GM19463 (cell line): ENCODE results near the gene MAP1LC3B.
"Not testable (repeated sequence)": the region's sequence is repeated elsewhere in the genome, so short reads cannot be mapped to it uniquely, and the experiment has no call there.

Source experiments
- ATAC-seq: cut with Tn5 transposase; IDR thresholded peaks from one replicate; pipeline ENCODE4 v1.9.1; 2021; ENCODE audit warnings: mild to moderate bottlenecking, moderate library complexity; ENCODE audit not compliant: unreplicated experiment

The MAP1LC3B gene

DNA sequence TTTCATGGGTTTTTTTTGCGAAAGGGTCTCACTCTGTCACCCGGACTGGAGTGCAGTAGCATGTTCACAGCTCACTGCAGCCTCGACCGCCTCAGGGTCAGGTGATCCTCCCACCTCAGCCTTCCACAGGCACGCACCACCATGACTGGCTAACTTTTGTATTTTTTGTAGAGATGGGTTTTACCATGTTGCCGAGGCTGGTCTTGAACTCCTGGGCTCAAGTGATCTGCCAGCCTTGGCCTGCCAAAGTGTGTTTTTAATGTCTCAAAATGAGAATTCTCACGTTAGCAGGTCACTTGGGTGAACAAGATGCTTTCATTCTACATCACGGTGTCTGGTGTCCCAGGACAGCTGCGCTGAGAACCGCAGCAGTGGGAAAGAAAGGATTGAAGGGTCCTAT, 11.7 kb upstream of the MAP1LC3B start:
- no peak for ATAC-seq

DNA sequence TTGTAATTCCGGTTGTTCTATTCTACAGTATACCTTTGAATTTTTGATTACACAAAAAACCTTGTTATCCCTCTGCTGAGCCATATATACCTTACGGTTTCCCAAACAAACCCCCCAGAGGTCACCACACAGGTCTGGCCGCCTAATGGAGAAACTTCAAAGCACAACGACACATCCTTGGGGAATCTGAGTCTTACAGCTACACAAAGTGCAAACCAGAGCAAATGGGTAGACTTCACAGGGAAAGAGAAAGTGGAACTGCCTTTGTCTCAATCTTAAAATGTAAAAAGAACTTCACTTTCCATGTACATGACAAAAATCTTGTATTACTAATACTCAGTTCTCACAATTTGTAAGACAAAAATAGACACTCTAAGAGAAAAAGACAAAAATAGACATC, 11.3 kb upstream of the MAP1LC3B start:
- no peak for ATAC-seq

- no peak for ATAC-seq
Observed at GRCh38 chr16:87382023-87382785, 9.9 kb upstream of the MAP1LC3B start.

DNA sequence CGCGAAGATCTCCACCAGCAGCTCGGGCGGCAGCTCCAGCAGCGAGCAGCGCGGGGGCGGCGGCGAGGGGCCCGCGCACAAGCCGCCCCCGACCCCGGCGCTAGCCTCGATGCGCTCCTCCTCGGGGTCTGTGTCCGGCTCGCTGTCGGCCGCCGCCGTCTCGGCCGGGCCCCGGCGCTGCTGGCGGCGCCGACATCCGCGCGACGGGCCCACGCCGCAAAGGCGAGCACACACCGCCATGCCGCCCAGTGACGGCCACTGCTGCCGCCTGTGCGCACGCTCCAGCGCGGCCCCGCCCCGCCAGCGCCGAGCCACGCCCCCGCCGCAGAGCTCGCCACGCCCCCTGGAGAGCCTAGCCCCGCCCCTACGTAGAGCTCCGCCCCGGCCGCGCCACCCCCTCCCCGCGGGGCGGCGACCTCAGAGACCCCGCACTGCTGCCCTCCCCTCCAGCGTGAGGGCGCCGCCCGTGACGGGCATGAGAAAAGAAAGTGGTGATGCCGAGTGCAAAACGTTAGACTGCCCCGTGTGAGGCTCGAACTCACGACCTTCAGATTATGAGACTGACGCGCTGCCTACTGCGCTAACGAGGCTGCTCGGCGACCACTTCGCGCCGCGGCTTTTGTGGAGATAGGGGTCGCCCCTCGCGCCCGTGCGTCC, 8.5 kb upstream of the MAP1LC3B start, which contains the start of gene FBXO31:
FBXO31 (minus strand) TSS at position 272 of the 657 bp plus-strand sequence; CDS start at position 240, 32 bp downstream.
- peak; percentile 38 for ATAC-seq

DNA sequence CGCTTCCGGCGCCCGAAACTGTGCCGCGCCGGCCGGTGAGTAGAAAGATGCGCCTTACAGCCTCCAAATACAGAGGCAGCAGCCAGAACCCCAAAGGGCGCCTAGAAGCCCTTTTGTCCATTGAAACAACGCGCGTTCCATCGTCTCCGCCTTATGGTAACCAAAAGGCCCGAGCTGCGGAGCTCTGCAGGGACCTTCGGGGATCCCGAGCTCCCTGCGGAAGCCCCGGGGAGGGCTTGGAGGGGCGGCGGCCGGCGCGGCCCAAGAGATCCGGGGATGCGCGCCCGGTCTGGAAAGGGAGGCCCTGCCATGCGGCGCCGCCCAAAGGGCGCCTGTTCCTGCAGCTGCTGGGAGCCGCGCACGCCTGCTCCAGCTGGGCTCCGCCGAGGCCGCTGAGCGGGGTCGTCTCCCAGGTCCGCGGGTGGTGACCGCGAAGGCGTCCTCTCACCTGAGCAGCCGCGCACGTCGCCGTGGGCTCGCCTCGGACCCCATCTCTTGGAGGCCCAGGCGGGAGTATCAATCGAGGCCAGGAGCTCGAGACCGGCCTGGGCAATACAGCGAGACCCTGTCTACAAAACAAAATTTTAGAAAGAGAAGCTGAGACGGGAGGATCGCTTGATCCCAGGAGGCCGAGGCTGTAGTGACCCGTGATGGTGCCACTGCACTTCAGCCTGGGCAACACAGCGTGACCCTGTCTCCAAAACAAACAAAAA, 7.8 kb upstream of the MAP1LC3B start:
- ATAC-seq = peak; percentile 21

- ATAC-seq = not testable (repeated sequence)
Observed at GRCh38 chr16:87384875-87385167, 7.3 kb upstream of the MAP1LC3B start.

GRCh38 chr16:87387942-87388817, 4.0 kb upstream of the MAP1LC3B start:
- peak; percentile 49 for ATAC-seq

- no peak for ATAC-seq
Observed at GRCh38 chr16:87388818-87389134, 3.4 kb upstream of the MAP1LC3B start.

DNA sequence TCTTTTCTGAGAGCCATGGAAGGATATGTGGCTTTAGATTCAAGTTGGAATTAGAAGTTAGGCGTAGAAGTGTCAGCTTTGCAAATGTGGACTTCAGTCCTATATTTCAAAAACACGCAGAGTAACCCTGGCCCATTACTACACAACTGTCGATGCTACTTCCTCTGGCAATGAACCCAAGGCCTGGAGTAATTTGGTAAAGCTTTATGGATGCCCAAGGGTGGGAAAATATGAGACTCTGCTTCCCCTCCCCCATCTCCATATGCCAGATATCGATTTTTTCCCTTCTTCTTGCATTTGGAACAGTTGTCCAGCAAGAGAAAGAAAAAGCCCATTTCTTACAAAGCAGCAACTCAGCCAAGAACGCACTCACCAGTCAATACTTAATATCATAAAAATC, 2.9 kb upstream of the MAP1LC3B start:
- ATAC-seq = no peak

GRCh38 chr16:87389914-87390313, 2.2 kb upstream of the MAP1LC3B start:
- ATAC-seq = not testable (repeated sequence)

DNA sequence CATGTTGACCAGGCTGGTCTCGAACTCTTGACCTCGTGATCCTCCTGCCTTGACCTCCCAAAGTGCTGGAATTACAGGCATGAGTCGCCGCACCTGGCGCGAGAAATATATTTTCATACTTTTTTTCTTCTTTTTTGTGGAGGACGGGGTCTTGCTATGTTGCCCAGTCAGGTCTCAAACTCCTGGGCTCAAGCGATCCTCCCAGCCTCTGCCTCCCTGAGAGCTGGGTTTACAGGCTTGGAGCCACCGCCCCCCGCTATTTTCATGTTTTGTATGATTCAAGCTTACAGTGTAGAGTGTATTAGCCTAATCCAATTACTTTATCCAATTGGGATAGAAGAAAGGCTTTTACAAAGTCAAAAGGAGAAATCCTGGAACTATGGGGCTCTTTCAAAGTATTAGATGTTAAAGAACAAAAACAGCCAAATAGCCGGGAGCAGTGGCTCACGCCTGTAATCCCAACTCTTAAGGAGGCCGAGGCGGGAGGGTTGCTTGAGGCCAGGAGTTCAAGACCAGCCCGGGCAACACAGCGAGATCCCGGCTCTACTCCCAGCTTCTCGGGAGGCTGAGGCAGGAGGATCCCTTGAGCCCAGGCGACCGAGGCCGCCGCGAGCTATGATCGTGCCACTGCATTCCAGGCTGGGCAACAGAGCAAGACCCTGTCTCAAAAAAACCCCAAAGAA, 1.4 kb upstream of the MAP1LC3B start:
- ATAC-seq = no peak

DNA sequence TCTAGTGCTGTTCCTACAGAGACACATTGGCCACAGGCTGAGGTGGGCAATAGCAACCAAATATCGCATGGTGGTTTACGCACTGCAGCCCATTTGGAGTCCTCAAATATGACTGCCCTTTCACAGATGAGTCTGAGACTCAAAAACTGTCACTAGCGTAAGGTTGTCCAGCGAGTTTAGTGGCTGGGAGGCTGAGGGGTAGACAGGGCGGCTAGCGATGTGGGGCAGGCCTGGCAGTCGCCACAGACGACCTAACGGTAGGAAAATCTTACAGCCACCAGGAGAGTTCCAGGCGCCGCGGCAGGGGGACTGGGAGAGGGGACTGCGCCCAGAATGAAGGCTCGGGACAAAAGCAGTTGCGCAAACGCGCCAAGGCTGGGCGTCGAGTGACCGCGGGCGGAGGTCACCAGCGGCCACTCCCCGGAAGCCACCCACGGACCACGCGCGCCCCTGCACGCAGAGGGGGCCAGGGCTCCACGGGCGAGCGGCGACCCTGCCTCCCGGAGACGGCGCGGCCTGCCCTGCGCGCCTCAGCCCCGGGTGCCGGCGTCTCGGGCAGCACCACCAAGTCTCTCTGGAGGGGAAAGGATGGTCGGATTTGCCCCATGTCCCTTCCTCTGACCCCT, 699 bp upstream of the MAP1LC3B start:
- ATAC-seq = peak; percentile 5

DNA sequence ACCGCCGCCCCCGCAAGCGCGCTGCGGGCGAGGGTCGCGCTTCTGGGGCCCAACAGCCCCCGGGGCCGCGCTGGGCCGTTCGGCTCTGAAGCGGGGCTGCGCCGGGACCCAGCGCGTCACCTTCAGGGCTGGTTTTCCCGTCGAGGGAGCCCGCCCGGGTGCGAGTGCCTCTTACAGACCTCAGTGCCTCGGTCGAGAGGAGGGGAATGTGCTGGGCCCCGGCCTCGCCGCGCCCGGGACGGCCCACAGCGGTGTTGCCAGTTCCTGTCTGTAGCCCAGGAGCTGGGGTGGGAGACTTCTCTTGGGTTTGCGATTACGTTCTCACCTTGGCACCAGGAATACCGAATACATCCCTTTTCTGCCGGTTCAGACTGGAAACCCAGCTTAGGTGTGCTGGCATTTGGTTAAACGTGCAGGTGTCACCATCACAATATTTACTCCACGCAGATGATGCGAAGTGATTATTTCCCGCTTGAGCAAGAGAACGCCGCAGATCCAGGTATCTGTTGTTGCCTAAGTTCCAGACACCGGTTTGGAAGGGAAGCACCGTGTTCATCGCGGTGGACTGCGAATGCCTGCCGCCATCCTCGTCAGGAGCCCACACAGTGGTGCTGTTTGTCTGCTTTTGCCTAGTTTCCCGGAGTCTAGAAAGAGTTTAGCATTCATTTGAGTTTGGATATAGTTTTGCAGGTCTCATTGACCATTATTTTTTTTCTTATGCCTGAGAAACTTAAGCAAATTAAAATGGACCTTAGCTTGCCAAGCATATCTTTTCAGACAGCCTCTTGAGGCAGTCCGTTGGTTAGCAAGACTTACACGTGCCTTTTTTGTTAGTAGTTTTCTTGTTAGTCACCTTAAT, 914 bp downstream of the MAP1LC3B start:
- ATAC-seq = no peak

DNA sequence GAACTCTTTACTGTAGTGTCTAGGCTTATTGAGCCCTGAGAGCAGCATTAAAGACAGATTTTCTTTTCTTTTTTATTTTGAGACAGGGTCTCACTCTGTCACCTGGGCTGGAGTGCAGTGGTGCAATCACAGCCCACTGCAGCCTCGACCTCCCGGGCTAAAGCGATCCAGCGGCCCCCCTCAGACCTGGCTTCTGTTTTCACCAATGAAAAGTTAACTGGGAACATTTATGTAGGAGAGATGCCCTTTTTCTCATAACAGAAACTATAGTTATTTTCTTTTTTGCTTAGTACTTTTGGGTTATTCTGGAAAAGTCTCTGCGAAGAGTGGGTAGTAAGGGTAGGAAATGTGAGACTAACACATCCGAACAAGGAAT, 1.5 kb downstream of the MAP1LC3B start:
- ATAC-seq = no peak

DNA sequence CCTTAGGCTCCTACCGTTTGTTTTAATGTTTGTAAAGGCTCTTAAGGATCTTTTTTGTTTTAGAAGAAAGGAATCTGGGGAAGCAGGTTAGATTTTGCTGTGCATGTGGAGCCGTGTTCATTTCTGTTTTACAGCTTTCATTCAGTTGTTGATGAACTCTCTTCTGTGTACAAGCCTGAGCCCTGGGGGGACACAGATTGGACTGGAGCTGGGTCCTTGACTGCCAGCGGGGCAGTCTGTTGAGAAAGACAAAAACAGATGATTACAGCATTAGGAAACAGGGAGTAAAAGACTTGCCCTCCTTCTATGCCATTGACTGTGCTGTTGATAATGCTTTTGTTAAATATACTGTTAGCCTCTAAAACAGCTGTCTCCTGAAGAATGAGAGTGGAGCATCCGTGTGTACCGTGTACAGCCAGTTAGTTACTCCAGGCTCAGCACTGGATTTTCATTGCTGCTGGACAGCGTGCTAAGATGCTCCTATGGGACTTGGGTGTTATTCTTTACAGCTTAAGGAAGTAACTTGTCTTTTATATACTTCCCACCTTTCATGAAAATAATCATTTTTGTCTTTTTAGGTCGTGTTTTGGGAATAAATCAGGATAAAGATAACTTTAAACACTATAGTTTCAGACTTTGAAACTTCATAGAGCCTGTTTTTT, 3.2 kb downstream of the MAP1LC3B start:
- no peak for ATAC-seq

- ATAC-seq = no peak
Observed at GRCh38 chr16:87404764-87405625, 12.9 kb downstream of the MAP1LC3B start.

DNA sequence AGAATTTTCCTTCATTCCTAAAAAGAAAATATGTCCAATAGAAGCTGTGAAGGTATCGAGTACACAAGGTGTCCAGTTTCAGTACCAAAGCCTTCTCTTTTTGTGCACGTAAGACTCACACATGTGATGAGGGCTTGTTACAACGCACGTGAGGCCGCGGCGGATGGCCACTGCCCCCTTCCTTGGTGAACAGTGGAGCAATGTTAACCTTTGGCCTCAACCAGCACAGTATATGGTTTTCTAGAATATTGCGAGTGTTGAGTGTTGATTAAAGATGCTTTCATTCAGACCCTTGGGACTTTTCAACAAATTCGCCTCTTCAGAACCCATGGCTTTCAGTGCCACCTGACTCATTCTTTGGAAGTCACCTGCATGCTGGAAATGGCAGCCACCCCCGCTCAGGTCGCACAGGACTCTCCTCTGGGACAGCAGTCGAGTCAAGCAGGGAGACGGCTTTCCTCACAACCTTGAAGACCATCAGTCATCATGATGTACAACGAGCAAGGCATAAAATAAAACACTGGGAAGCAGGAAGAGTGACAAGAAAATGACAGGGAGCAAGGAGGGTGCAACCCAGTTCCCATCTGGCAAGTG, 14.5 kb downstream of the MAP1LC3B start:
- no peak for ATAC-seq
